HG03025 (cell line): ENCODE measurements around the gene OR6B1.

Source experiments
- ATAC-seq: cut with Tn5 transposase; IDR thresholded peaks from one replicate; pipeline ENCODE4 v1.9.1; 2021; ENCODE audit warnings: mild to moderate bottlenecking, moderate library complexity; ENCODE audit not compliant: unreplicated experiment, low FRiP score

OR6B1 gene

DNA sequence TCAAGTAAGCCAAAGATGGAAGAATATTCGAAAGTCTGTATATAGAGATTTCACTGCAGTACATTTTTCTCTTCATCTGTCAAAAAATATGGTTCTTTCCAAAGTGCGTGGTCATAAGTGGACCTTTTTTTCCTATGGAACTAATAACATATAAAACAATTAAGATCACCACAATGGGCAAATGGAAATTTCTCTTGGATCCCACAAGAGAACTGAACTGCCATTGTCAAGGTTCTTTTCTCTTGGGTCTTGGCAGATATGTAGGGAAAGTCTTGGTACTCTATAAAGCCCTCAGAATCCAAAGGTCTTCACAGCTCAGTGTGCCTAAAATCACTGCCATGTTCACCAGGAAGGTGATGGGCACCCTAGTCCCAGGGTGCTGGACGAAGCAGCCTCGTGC lies at the start of gene OR6B1:
TSS of gene OR6B1 (plus strand) at position 301 of the 400 bp plus-strand sequence. CDS start 3,677 bp downstream, outside the sequence.
- no peak for ATAC-seq

DNA sequence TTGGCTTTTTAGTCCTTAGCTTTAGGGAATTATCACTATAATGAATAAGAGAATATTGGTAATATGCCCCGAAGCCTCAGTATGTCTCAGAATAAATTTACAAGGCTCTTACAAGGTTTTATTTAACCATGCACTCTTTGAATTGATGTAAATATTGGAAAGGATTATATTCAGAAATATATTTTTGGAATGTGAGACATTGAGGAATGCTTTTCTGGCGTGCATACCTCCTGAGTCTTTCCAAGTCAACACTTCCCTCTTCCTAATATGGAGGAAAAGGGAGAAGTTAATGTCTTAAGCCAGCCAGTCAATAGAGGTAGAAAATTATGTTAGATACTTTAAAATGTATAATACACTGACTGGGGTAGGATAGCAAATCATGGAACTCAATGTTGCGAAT lies 46.7 kb upstream of the OR6B1 start:
- ATAC-seq, result no peak

- no peak for ATAC-seq
Measured at GRCh38 chr7:143954135-143954534, 46.0 kb upstream of the OR6B1 start.

GRCh38 chr7:143954544-143954943 lies 45.6 kb upstream of the OR6B1 start, which contains the start of gene OR2F1:
Gene OR2F1 (plus strand): TSS chr7:143954844. CDS start chr7:143959971, 5,127 bp downstream.
- ATAC-seq, result no peak

DNA sequence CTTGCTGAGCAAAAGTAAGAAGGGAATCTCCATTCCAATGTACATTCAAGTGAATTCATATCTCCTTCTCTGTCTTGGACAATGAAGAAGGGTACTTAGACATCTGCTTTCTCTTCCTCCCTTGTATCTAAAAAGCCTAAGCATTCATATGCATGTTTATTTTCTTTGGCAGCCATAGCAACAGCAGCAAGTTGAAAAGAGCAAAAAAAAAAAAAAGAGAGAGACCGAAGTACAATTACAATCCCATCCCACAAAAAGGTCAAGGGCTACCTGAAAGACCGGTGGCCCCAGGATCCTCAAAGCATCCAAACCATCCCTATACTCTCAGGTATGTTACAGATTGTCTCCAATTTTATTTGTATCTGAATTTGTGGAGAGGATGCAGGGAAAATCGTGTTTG lies 41.3 kb upstream of the OR6B1 start:
- no peak for ATAC-seq

- no peak for ATAC-seq
Measured at GRCh38 chr7:143960813-143961610, 39.1 kb upstream of the OR6B1 start.

- ATAC-seq, result no peak
Measured at GRCh38 chr7:143965280-143965679, 34.8 kb upstream of the OR6B1 start.

DNA sequence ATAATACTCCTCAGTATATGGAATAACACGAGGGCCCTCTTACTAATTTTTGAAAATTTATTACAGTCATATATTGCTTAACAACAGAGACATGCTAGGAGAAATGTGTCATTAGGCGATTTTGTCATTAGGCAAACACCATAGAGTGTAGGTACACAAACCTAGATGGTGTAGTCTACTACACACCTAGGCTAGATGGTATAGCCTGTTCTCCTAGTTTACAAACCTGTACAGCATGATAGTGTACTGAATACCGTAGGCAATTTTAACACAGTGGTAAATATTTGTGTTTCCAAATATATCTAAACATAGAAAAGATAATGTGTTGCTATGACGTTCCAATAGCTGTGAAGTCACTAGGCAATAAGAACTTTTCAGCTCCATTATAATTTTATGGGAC lies 32.7 kb upstream of the OR6B1 start:
- no peak for ATAC-seq

- ATAC-seq, result no peak
Measured at GRCh38 chr7:143973870-143974416, 26.2 kb upstream of the OR6B1 start.

DNA sequence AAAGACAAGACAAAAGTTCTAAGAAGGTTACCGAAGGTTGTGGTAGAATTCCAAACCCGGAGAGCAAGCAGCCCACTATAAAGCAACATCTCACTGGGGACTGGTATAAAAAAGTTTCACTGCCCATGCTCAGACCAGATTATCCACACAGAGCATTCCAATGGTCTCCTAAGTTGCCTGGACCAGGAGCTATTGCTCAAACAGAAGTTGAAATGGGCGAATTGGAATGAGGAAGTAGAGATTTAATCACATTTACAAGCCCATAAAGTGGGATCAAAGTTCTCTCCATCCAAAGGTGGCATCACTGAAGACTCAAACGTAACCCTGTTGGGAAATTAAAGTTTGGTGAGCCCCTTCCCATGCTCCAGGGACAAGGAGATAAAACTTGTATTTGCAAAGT lies 25.7 kb upstream of the OR6B1 start:
- no peak for ATAC-seq

- ATAC-seq, result no peak
Measured at GRCh38 chr7:143975617-143976016, 24.5 kb upstream of the OR6B1 start.

- no peak for ATAC-seq
Measured at GRCh38 chr7:143978585-143978984, 21.5 kb upstream of the OR6B1 start.

DNA sequence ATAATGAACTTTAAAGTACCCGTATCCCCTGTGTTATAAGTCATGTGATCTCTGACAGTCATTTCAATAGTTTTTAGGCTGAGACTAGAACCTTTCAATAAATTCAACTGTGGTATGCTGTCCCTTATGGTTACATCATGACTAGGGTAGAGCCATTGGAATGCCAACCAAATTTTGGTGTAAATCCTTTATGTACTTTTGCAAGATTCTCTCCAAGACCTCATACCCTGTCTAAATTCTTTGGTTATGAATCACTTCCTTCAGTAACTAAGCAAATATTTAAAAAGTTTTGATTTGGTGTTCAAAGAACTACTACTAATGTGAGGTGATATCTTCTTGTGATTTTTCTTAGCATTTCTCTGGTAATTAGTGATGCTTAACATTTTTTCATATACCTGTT lies 20.8 kb upstream of the OR6B1 start:
- ATAC-seq, result no peak

- no peak for ATAC-seq
Measured at GRCh38 chr7:143979998-143980397, 20.1 kb upstream of the OR6B1 start.

GRCh38 chr7:143980746-143981510 lies 19.2 kb upstream of the OR6B1 start:
- ATAC-seq, result no peak

GRCh38 chr7:143983960-143984359 lies 16.2 kb upstream of the OR6B1 start:
- no peak for ATAC-seq

DNA sequence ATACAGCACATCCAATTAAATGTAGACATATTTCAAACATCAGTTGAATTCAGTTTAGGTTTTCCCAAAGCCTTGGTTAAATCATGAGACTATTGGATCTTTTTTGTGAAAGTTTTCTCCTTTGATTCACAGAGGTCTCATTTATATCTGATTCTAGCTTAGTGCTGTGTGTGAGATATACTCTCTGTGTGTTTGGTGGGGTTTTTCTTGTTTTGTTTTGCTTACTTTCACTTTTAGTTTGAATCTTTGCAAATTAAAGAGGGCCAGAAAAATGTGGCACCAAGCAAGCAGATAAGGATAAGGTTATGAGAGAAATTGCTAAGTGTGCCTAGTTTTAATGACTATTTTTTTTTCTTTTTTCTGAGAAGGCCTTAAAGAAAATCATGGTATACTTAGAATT lies 12.6 kb upstream of the OR6B1 start:
- ATAC-seq, result no peak

DNA sequence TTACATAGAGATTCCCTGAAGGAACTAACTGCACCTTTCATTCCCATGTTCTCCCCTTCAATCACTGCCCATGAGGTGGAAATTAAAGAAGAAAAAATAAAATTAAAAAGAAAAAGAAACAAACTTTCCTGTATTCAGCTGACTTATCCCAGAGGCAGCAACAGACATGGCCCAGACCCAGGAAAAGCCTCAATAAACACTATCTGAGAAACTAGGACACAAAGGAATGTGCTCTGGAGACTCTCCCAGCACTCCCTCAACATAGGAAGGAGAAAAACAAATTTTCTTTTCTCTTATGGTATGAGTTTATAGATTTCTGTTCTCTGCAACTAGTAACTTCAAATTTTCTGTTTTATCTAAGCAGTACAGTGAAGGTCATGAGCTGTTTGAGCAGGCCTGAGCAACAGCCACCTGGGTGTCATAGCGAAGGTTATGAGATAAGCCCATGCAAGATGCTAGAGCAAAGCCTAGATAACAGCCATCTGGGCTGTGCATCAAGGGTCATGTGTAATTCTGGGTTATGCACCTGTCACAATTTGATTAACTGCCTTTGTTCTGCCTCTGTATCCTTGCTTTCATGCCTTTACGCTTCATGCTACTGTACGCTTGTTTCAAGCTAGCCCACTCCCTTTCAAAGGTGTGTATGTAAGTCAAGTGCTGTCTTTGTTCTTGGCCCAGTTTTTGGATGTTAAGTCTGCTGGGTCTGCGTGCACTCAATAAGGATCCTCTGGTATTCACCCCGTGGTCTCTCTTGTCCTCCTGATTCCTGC lies 11.0 kb upstream of the OR6B1 start:
- no peak for ATAC-seq

DNA sequence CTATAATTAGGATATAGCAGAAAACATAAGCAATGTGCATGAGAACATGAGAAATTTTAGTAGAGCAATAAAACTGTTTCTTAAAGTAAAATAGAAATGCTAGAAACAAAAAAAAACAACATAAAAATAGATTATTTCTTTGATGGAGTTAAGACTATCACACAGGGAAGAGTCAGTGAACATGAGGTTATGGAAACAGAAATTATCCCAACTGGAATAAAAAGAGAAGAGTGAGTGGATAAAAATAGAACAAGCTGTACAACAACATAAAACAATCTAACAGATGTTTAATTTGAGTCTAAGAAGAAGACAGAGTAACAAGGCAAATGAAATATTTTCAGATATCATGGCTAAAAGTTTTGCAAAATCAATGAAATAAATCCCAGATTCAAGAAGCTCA lies 7.5 kb upstream of the OR6B1 start:
- no peak for ATAC-seq

DNA sequence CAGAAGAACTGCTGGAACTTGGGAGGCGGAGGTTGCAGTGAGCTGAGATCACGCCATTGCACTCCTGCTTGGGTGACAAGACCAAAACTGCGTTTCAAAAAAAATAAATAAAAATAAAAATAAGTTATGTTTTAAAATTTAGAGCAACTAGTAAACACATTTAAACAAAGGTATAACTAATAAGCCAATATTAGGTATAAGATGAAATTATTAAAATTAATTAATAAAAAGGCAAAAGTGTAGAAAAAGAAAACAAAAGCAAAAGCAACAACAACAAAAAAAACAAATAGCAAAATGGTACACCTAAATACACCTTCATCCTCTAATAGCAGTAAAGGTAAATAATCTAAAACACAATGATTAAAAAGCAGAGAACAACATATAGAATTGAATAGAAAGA lies 6.2 kb upstream of the OR6B1 start:
- ATAC-seq, result no peak

DNA sequence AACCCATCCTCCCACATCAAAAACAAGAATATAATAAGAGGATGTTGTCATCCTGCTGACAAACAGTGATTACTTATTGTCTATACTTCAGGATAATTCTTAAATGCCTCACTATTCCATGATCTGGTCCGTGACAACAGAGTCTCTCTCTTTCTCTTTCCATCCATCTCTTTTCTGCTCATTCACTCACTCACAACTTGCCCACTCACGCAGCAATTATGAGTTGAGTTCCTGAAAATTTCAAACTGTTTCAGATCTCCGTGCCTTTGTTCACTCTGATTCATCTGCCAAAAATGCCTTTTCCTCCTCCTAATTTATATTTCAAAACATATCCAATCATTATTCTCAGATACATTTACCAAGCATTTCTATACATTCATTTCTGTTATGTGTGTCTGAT lies 1.4 kb downstream of the OR6B1 start:
- no peak for ATAC-seq
